Stimulated activated memory B cell treated with anti-CD40 and anti-IgM and Interleukin-4, amounts not matched to agents 10 μg/mL and 1 μg/mL and 100 μg/mL, for 72 hours (primary cell): ENCODE results near the gene CLEC11A.
"Not testable (repeated sequence)": the region's sequence is repeated elsewhere in the genome, so short reads cannot be mapped to it uniquely, and the experiment has no call there.

Experiments
- ATAC-seq: fragments of 150-1000 bp; cut with Tn5 transposase; 2 replicates; pipeline ENCODE4 v1.10.0; 2021
- H3K27ac Mint-ChIP-seq: one replicate; pipeline ENCODE4 v1.8.0; 2022; ENCODE audit warnings: mild to moderate bottlenecking, mixed read lengths
- H3K27me3 Mint-ChIP-seq: one replicate; pipeline ENCODE4 v1.8.0; 2022; ENCODE audit warnings: mixed read lengths
- H3K36me3 Mint-ChIP-seq: one replicate; pipeline ENCODE4 v1.8.0; 2022; ENCODE audit warnings: mixed read lengths
- H3K4me1 Mint-ChIP-seq: one replicate; pipeline ENCODE4 v1.8.0; 2022; ENCODE audit warnings: mixed read lengths
- H3K4me3 Mint-ChIP-seq: one replicate; pipeline ENCODE4 v1.8.0; 2022; ENCODE audit warnings: mild to moderate bottlenecking, moderate library complexity, mixed read lengths
- H3K9me3 Mint-ChIP-seq: one replicate; pipeline ENCODE4 v1.8.0; 2022; ENCODE audit warnings: mixed read lengths

The CLEC11A gene

DNA sequence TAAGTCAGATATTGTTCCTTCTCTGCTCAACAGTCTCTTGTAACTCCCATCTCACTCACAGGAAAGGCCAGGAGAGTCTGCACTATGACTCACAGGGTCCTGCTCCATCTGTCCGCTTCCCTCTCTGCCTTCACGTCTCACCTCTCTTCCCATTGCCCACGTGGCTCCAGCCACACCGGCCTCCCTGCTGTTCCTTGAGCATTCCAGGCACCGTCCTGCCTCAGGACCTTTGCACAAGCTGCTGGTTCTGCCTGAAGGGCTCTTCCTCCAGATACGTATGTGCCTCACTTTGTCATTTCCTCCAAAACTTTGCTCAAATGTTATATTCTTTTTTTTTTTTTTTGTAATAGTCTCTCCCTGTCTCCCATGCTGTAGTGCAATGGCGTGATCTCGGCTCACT is 33.1 kb downstream of the CLEC11A start:
- H3K27me3 Mint-ChIP-seq, result peaks cover 61% of the 10 kb centered on the region
- H3K4me3 Mint-ChIP-seq, H3K36me3 Mint-ChIP-seq: not testable (repeated sequence)

DNA sequence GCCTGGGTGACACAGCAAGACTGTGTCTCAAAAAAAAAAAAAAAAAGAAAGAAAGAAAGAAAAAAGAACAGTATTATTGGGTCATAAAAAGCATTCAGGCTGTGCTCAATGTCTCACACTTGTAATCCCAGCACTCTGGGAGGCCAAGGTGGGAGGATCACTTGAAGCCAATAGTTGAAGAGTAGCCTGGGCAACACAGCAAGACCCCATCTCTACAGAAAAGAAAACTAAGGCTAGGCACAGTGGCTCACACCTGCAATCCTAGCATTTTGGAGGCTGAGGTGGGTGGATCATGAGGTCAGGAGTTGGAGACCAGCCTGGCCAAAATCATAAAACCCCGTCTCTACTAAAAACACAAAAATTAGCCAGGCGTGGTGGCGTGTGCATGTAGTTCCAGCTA is 34.5 kb downstream of the CLEC11A start:
- not testable (repeated sequence) for H3K4me1 Mint-ChIP-seq, H3K9me3 Mint-ChIP-seq, H3K36me3 Mint-ChIP-seq, ATAC-seq, H3K4me3 Mint-ChIP-seq, H3K27ac Mint-ChIP-seq
- H3K27me3 Mint-ChIP-seq, result peaks cover 56% of the 10 kb centered on the region

More for the DNA sequence above, 33.1 kb downstream of the CLEC11A start:
- not testable (repeated sequence) for H3K27ac Mint-ChIP-seq, H3K9me3 Mint-ChIP-seq, ATAC-seq, H3K4me1 Mint-ChIP-seq

DNA sequence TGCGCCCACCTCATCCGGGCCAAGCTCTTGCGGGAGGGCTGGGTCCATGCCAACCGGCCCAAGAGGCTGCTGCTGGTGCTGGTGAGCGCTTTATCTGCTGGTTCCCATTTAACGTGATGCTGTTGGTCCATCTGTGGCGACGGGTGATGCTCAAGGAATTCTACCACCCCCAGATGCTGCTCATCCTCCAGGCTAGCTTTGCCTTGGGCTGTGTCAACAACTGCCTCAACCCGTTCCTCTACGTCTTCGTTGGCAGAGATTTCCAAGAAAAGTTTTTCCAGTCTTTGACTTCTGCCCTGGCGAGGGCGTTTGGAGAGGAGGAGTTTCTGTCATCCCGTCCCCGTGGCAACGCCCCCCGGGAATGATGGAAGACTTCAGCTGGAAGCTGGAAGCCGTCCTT is 35.9 kb downstream of the CLEC11A start:
- H3K27me3 Mint-ChIP-seq, result peaks cover 46% of the 10 kb centered on the region
- H3K4me3 Mint-ChIP-seq, H3K27ac Mint-ChIP-seq, H3K4me1 Mint-ChIP-seq, ATAC-seq, H3K9me3 Mint-ChIP-seq, H3K36me3 Mint-ChIP-seq: not testable (repeated sequence)

DNA sequence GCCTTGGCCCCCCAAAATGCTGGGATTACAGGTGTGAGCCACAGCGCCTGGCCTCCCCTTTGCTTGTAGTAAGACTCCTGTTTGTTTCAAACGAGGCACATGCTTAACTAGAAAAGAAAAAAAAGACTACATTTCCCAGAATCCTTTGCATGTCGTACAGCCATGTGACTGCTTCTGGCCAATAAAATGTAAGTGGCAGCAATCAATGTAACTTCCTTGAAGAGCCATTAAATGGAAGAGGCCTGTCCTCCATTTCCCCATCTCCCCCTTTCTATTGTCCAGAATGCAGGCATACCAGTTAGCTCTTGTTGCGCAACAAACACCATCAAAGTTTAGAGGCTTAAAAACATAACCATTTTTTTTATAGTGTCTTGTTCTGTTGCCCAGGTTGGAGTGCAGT is 36.7 kb downstream of the CLEC11A start:
- Mint-ChIP-seq H3K4me1 (no peaks in the 10 kb centered on the region), H3K36me3 (no peaks in the 10 kb centered on the region), H3K27me3 (peaks cover 42% of the 10 kb centered on the region), H3K4me3 (no peak overlapping the region), H3K9me3 (peaks cover 8% of the 10 kb centered on the region), H3K27ac (no peak overlapping the region)
- no peak for ATAC-seq

DNA sequence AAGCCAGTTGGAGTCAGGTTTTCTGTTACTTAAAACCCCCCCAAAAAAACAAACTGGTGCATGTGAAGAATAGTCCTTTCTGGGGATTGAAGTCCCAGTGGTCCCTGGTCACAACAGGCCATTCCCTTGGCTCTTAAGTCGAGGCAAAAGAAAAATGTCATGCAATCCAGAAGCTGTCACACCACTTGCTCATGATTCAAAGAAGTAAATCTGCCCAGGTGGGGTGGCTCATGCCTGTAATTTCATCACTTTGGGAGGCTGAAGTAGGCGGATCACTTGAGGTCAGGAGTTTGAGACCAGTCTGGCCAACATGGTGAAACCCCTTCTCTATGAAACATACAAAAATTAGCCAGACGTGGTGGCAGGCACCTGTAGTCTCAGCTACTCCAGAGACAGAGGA is 38.3 kb downstream of the CLEC11A start:
- H3K4me3 Mint-ChIP-seq, H3K27ac Mint-ChIP-seq, H3K4me1 Mint-ChIP-seq, H3K36me3 Mint-ChIP-seq, ATAC-seq, H3K9me3 Mint-ChIP-seq: not testable (repeated sequence)
- peaks cover 42% of the 10 kb centered on the region for H3K27me3 Mint-ChIP-seq

DNA sequence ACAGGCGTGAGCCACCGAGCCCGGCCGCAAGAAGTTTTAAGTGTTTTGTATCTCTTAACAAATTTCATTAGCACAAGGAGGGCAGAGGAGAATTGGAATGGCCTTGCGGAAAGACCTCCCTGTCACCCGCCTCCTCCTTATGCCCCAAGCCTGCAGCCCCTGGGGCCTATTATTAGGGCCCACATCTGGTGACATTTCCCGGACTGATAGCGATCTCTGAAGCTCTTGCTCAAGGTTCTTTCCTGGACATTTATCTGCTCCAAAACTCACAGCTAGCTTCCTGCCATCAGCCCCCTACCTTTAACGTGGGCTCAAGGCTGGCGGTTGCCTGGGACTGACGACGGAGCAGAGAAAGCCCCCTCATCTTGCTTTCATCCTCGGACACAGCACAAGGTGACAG is 40.4 kb downstream of the CLEC11A start:
- not testable (repeated sequence) for H3K4me3 Mint-ChIP-seq, H3K9me3 Mint-ChIP-seq, ATAC-seq

DNA sequence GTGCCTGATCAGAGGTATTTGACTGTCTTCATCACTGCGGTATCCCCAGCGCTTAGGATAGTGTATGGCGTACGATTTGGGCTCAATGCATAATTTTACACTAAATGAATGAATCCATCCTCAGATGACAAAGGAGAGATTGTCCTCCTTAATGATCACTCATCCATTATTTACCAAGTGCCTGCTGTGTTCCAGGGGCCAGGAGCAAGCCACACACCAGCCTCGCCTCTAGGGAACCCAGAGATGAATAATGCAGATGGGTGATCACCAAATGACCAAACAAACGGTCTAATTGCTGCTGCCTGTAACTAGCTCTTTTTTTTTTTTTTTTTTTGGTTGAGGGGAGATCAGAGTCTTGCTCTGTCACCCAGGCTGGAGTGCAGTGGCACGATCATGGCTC is 41.2 kb downstream of the CLEC11A start:
- Mint-ChIP-seq H3K27ac (no peak overlapping the region), H3K4me3 (no peak overlapping the region), H3K27me3 (peaks cover 42% of the 10 kb centered on the region), H3K9me3 (peaks cover 3% of the 10 kb centered on the region), H3K36me3 (no peaks in the 10 kb centered on the region), H3K4me1 (no peaks in the 10 kb centered on the region)
- ATAC-seq, result no peak

More for the DNA sequence above, 40.4 kb downstream of the CLEC11A start:
- H3K4me1 Mint-ChIP-seq, H3K36me3 Mint-ChIP-seq, H3K27ac Mint-ChIP-seq: not testable (repeated sequence)
- H3K27me3 Mint-ChIP-seq, result peaks cover 44% of the 10 kb centered on the region

DNA sequence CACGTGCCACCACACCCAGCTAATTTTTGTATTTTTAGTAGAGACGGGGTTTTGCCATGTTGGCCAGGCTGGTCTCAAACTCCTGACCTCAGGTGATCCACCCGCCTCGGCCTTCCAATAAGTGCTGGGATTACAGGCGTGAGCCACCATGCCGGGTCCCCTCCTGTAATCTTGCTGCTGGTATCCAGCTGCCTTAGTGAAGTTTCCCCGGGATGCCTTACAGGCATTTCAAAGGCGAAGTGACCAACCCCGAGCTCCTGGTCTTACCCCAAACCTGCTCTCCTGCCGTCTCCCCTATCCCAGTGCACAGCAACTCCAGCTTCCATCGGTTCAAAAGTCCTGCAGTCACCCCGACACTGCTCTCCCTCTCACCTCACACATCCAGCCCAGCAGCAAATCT is 43.6 kb downstream of the CLEC11A start:
- H3K9me3 Mint-ChIP-seq, result not testable (repeated sequence)

DNA sequence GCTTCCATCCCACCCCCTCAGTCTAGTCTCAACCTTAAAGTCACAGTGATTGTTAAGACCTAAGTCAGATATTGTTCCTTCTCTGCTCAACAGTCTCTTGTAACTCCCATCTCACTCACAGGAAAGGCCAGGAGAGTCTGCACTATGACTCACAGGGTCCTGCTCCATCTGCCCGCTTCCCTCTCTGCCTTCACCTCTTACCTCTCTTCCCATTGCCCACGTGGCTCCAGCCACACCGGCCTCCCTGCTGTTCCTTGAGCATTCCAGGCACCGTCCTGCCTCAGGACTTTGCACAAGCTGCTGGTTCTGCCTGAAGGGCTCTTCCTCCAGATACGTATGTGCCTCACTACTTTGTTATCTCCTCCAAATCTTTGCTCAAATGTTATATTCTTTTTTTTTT is 44.1 kb downstream of the CLEC11A start:
- H3K36me3 Mint-ChIP-seq, H3K27ac Mint-ChIP-seq, ATAC-seq, H3K4me1 Mint-ChIP-seq, H3K9me3 Mint-ChIP-seq, H3K4me3 Mint-ChIP-seq: not testable (repeated sequence)
- H3K27me3 Mint-ChIP-seq, result peaks cover 52% of the 10 kb centered on the region

More for the DNA sequence above, 43.6 kb downstream of the CLEC11A start:
- H3K4me3 Mint-ChIP-seq, H3K27ac Mint-ChIP-seq, H3K4me1 Mint-ChIP-seq, ATAC-seq, H3K36me3 Mint-ChIP-seq: not testable (repeated sequence)
- peaks cover 52% of the 10 kb centered on the region for H3K27me3 Mint-ChIP-seq

DNA sequence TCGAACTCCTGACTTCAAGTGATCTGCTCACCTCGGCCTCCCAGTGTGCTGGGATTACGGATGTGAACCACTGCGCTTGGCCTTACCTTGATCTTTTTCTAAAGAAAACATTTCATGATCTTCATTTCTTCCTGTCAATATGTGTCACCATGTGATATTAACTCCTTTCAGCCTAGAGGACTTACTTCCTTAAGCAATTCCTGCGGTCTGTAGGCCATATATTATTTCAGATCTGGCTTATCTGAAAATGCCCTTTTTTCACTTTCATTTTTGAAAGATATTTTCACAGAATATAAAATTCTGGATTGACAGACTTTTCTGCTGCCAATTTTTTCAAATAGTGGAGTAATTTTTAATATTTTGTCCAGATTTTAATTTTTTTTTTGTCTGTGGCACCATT is 45.1 kb downstream of the CLEC11A start:
- H3K4me1 Mint-ChIP-seq, result no peaks in the 10 kb centered on the region
- H3K4me3 Mint-ChIP-seq, result no peak overlapping the region
- no peaks in the 10 kb centered on the region for H3K36me3 Mint-ChIP-seq
- ATAC-seq, result no peak
- peaks cover 52% of the 10 kb centered on the region for H3K27me3 Mint-ChIP-seq
- no peaks in the 10 kb centered on the region for H3K9me3 Mint-ChIP-seq
- H3K27ac Mint-ChIP-seq, result no peak overlapping the region

DNA sequence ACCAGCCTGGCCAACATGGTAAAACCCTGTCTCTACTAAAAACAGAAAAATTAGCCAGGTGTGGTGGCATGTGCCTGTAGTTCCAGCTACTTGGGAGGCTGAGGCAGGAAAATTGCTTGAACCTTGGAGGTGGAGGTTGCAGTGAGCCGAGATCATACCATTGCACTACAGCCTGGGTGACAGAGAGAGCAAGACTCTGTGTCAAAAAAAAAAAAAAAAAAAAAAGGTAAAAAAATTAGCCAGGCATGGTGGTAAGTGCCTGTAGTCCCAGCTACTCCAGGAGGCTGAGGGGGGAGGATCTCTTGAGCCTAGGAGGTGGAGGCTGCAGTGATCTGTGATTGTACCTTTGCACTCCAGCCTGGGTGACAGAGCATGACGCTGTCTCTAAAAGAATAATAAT is 47.0 kb downstream of the CLEC11A start, which contains the start of gene GPR32:
TSS of gene GPR32 (plus strand) at position 301 of the 400 bp plus-strand sequence. CDS start 137 bp downstream, outside the sequence.
- ATAC-seq, H3K4me1 Mint-ChIP-seq: not testable (repeated sequence)

DNA sequence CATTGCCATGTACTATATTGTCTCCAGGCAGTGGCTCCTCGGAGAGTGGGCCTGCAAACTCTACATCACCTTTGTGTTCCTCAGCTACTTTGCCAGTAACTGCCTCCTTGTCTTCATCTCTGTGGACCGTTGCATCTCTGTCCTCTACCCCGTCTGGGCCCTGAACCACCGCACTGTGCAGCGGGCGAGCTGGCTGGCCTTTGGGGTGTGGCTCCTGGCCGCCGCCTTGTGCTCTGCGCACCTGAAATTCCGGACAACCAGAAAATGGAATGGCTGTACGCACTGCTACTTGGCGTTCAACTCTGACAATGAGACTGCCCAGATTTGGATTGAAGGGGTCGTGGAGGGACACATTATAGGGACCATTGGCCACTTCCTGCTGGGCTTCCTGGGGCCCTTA is 47.7 kb downstream of the CLEC11A start:
- Mint-ChIP-seq H3K27me3 (peaks cover 62% of the 10 kb centered on the region), H3K36me3 (no peaks in the 10 kb centered on the region), H3K4me1 (no peaks in the 10 kb centered on the region), H3K9me3 (no peaks in the 10 kb centered on the region), H3K4me3 (no peak overlapping the region), H3K27ac (no peak overlapping the region)
- no peak for ATAC-seq

More for the DNA sequence above, 47.0 kb downstream of the CLEC11A start, which contains the start of gene GPR32:
- H3K27me3 Mint-ChIP-seq, result peaks cover 62% of the 10 kb centered on the region
- not testable (repeated sequence) for H3K36me3 Mint-ChIP-seq, H3K9me3 Mint-ChIP-seq, H3K4me3 Mint-ChIP-seq, H3K27ac Mint-ChIP-seq

DNA sequence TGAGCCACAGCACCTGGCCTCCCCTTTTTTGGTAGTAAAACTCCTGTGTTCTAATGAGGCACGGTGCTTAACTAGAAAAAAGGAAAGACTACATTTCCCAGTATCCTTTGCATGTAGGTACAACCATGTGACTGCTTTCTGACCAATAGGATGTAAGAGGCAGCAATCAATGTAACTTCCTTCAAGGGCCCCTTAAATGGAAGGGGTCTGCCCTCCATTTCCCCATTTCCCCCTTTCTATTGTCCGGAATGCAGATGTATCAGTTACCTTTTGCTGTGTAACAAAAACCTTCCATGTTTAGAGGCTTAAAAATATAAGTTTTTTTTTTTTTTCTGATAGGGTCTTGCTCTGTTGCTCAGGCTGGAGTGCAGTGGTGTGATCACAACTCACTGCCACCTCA is 49.3 kb downstream of the CLEC11A start:
- no peaks in the 10 kb centered on the region for H3K36me3 Mint-ChIP-seq
- ATAC-seq, result no peak
- no peaks in the 10 kb centered on the region for H3K4me1 Mint-ChIP-seq
- H3K4me3 Mint-ChIP-seq, result no peak overlapping the region
- no peak overlapping the region for H3K27ac Mint-ChIP-seq
- peaks cover 58% of the 10 kb centered on the region for H3K27me3 Mint-ChIP-seq
- H3K9me3 Mint-ChIP-seq, result peaks cover 3% of the 10 kb centered on the region

DNA sequence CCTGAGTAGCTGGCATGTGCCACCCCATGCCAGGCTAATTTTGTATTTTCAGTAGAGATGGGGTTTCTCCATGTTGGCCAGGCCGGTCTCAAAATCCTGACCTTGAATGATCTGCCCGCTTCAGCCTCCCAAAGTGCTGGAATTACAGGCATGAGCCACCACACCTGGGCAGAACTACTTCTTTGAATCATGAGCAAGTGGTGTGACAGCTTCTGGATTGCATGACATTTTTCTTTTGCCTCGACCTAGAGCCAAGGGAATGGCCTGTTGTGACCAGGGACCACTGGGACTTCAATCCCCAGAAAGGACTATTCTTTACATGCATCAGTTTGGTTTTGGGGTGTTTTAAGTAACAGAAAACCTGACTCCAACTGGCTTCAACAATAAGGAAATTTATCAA is 49.7 kb downstream of the CLEC11A start:
- H3K4me3 Mint-ChIP-seq, H3K4me1 Mint-ChIP-seq, H3K9me3 Mint-ChIP-seq, H3K27ac Mint-ChIP-seq, ATAC-seq, H3K36me3 Mint-ChIP-seq: not testable (repeated sequence)
- H3K27me3 Mint-ChIP-seq, result peaks cover 58% of the 10 kb centered on the region

DNA sequence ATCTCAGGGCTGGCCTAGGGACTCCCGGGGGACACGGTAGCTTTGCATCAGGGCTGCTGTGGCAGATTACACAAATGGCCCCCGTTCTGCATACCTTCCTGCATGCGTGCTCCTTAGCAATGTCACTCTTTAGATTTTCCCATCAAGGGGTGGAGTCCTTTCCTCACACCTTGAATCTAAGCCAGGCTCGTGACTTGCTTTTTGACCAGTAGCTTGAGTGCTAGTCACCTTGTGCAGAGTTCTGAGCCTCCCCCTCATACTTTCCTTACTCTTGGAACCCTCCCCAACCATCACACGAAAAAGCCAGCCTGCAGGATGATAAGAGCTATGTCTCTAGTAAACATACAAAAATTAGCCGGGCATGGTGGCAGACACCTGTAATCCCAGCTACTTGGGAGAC is 50.3 kb downstream of the CLEC11A start:
- H3K27ac Mint-ChIP-seq, H3K36me3 Mint-ChIP-seq, H3K4me1 Mint-ChIP-seq, H3K4me3 Mint-ChIP-seq, H3K9me3 Mint-ChIP-seq, ATAC-seq: not testable (repeated sequence)
- H3K27me3 Mint-ChIP-seq, result peaks cover 58% of the 10 kb centered on the region
